GM19043 (cell line): ENCODE measurements around the gene SDK1.
"Not testable (repeated sequence)": the region's sequence is repeated elsewhere in the genome, so short reads cannot be mapped to it uniquely, and the experiment has no call there.

Source experiments
- ATAC-seq: cut with Tn5 transposase; IDR thresholded peaks from one replicate; pipeline ENCODE4 v1.9.1; 2021; ENCODE audit warnings: low read depth; ENCODE audit not compliant: unreplicated experiment

SDK1 gene

DNA sequence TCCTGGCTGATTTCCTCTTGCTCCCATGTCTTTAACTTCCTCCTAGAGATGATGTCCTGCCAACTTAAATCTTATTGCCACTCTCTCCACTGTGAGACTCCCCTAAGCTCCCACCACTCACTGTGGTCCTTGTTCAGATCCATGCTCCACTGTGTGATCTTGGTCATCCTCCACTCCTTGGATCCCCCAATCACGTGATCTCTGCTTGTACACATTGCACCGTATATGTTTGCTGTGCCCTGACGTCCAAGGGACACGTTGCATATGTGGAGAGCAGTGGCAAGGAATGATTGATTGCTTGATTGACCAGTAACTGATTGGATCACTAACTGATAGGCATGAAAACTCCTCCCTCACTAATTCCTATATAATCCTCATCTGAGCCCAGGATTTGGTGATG lies 395.1 kb downstream of the SDK1 start:
- no peak for ATAC-seq

DNA sequence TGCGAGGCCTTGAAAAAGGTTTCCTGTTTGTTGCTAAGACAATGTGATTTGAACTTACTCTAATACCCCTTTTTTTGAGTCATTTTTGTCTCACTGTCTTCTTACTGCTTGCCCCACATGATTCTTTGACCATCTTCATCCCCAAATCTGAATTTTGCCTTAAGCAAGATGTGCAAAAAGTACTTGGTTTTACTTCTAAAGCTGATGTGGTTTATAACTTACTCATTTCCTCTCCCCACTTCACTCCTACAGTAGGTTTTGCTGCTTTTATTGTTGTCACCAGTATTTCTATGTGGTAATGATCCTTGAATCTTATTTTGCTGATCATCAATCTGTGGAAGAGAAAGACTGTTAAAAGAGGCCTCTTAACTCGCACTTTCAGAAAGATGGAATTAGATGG lies 396.4 kb downstream of the SDK1 start:
- no peak for ATAC-seq

DNA sequence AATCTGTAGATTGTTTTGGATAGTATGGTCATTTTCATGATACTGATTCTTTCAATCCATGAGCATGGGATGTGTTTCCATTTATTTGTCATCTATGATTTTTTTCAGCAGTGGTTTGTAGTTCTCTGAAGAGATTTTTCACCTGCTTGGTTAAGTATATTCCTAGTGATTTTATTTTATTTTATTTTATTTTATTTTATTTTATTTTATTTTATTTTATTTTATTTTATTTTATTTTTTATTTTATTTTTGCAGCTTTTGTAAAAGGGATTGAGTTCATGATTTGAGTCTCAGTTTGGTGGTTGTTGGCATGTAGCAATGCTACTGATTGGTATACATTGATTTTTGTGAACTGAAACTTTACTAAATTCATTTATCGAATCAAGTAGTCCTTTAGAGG lies 404.2 kb downstream of the SDK1 start:
- no peak for ATAC-seq

DNA sequence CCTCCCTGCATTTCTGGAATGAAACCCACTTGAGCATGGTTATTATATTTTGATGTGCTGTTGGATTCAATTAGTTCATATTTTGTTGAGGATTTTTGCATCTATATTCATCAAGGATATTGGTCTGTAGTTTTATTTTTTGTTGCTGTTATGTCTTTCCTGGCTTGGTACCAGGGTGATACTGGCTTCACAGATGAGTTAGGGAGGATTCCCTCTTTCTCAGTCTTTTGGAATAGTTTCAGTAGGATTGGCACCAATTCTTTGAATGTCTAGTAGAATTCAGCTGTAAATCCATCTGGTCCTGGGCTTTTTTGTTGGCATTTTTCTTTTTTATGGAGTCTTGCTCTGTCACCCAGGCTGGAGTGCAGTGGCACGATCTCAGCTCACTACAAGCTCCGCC lies 405.0 kb downstream of the SDK1 start:
- not testable (repeated sequence) for ATAC-seq

DNA sequence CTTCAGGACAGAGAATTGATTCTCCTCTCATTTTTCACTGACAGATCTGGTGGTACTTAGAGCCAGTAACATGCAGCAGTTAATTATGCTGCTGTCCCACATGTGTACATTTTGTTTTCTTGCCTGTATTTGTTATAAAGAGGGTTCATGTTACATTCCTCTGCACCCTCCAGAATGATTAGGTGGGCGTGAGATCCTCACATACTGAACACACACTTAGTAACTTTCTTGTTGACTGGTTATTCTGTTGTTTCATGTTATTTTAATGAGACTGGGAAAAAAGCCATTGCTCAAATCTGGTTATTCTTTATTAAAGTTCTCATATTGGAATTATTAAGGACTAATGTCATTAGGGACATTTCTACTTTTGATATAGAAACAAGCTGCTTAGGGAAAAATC lies 409.1 kb downstream of the SDK1 start:
- no peak for ATAC-seq

DNA sequence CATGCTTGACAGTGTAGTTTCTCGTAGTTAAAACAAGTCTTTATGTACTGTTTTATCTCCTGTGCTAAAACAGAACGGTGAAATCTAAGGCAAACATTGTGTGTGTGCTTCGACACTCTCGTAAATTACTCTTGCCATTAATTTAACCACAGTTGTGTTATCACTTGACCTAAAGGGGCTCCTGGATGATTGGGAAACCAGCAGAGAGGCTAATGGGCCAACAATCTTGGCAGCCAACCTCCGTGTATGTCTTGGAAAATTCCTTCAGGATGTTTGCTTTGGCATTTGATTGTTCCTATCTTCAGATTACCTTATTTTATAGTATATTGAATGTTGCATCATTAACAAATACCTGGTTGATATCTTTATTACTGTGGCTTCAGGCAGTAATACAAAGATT lies 409.5 kb downstream of the SDK1 start:
- no peak for ATAC-seq

DNA sequence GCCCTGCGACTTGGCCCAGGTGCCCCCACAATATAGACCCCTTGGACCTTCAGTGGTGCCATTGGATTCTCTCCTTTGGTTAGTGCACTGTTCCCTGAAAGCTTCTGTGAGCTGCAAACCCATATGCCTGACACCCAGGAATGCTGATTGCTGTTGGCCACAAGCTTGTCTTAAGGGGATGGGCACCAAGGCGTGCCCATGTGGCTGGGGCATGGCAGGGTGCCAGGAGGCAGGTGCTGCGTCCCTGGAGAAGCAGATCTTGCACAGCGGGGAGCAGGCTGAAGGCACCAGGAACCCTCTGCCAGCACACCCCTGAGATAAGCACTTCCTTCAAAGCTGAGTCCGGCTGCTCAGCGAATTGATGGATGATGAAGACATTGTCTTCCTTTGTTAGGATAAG lies 411.8 kb downstream of the SDK1 start:
- ATAC-seq, result no peak

DNA sequence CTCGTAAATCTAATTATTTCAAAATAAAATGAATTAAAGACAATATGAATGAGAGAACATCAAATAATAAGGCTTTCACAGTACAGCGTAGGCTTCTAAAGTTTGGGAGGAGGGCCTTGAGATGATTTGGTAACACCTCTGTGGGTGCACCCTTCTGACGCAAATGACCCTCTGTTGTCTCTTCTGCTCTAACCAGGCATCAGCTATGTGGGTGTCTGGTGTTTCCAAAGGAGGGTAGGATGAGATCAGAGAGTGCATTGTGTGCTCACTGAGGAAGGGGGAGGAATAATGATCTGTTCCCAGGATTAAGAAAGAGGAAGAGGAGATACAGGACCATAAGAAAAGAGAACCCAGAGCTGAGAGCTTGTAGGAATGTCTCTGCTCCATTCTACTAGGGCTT lies 420.4 kb downstream of the SDK1 start:
- no peak for ATAC-seq

DNA sequence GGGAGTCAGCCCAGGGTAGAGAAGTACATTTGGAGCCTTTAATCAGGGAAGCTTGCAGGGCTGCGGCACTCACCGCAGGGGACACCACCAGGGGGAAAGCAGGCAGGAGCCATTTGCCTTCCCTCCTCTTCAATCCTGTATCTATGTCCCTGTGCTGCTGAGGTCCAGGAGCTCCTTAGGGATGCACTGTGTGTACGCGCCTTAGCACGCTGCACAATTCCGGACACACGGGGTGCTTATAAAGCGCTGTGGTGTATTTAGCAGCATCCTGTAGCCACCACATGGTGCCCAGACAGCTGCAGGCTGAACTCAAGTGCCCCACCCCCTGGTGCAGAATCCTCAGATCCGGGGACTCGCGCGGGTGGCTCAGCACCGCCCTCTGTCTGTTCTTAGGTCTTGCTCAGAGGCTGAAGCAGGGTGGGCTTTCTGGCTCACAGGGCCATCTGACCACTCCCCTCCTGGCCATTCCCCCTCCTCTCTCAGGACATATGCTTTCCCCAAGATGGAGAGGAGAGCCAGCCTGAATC lies 421.4 kb downstream of the SDK1 start:
- ATAC-seq, result no peak

DNA sequence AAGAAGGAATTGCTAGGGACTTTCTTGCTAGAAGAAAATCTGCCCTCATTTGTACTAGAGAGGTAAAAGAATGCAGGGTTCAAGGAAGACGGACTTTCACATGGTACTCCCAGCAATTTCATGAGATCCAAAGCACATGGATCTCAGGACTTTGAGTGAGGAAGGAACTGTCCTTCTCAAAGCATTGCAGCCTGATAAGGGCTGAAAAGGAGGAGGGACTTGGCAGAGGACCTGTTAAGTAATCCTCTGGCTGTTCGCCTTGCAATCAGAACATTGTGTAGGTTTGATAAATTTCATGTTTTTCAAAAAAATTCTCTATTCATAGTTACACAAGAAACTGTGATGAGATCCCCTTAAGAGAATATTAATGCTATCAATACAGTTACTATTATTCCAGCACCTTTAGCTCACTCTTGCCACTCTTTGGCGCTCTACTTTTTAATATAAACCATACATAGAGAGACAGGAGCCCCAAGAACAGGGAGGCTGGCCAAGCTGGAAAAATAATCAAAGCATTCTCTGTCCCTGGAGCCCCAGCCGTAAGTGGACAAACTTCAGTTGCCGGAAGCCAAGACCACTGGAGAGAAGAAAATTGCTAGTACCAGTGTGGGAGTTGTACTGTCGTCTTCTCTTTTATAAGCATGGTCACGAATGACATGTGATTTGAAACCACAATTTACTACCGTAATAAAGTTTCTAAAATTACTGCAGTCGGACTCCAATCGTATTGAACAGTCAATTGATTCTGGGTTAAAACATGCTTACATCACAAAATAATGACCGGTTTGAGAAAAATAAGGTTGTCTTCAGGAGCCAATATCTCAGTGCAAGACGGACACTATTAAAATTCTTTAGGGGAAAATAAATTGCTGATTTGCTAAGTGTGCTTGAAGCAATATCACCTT lies 424.4 kb downstream of the SDK1 start:
- ATAC-seq, result no peak

DNA sequence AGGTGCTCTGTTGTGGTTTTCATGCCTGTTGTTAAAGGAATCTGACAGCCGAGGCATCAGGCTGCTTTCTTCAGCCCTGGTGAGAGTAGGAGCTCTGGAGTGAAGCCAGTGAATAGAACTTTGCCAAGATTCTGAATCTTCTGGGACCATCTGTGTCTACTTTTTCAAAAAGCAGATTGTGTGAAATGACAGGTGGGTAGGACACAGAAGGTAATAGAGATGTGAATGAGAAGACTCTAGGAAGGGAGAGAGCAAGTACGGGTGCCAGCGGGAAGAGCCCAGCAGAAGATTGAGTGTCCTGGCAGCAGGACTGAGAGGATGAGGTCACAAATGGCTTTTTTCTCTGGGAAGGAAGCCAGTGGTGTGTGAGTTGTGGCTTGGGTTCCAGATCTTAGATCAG lies 429.2 kb downstream of the SDK1 start:
- no peak for ATAC-seq

DNA sequence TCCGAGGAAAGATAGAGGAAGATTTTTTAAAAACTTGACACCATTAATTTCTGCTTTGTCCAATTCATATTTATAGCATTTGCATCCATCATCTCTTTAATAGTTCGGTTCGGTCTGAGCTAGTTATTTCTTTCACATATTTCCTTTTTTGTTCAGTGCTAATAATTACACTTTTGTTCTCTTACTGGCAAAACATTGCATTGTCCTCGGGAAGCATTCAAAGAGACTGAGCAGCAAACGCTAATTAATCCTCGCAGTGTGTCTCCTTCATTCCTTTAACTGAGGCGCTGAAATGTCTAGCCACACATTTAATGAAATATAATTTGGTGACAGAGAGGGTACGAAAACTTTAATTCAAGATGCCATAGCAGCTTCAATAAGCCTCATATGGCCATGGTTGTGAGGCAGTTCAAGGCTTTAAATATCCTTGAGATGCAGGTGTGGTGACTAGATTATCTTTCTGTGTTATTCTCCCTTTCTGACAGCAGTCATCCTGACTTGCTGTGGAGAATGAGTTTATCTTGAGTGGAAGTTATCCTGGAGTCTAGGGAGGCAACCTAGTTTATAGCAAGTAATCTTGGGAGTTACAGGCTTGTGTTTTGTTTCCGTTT lies 431.4 kb downstream of the SDK1 start:
- no peak for ATAC-seq

DNA sequence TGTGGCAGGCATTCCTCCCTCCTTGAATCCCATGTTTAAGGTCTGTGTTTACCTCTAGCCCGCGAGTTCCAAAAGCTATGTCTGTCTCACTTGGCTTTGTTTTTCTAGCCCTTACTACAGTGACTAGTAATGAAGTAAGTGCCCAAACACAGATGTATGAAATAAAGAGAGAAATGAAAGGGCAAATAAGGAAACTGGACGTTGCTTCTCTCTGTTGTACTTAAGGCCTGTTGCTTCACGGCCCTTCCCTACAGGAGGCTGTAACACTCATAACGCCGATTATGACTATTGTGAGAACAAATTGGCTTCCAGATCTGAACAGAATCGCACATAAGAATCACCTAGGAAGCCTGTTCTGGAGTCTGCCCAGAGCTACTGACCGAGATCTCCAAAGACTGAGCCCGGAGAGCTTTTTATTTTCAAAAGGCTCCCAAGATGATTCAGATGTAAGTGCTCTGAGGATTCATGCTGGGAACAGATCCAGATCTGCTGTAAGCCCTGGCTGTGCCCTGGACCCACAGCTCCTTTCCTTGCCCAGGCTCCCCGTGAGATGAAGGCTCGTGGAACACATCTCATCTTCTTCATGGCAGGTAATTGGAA lies 432.6 kb downstream of the SDK1 start:
- ATAC-seq, result no peak

DNA sequence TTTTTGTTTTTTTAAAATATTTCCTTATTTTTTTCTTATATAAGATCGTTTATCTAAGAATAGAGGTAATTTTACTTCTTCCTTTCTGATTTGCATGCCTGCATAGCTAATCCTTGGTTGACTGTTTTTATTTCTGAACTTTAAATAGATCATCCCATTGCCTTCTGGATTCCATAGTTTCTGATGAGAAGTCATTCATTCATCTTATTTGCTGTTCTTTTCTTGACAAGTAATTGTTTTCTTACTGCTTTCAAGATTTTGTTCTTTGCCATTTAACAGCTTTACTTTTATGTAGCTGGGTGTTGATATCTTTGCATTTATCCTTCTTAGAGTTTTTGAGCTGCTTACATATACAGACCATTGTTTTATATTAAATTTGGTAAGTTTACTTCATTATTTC lies 437.9 kb downstream of the SDK1 start:
- no peak for ATAC-seq

DNA sequence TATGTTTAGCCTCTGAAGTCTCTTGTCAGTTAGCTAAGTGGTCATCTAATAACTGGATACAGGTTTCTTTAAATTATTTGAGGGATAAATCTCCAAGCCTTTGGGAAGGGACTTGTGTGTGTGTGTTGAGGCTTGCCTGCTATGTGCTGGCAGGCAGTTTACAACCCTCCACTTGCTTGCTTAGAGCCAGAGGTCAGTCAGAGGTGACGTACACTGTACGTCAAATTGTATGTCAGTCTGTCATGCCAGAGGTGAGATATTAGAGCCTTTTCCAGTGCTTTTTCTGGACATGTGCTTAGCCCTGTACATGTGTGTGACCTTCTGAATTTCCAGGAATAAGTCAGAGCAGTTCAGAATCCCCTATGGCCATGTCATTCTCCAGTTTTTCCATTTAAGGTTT lies 438.9 kb downstream of the SDK1 start:
- ATAC-seq, result no peak

DNA sequence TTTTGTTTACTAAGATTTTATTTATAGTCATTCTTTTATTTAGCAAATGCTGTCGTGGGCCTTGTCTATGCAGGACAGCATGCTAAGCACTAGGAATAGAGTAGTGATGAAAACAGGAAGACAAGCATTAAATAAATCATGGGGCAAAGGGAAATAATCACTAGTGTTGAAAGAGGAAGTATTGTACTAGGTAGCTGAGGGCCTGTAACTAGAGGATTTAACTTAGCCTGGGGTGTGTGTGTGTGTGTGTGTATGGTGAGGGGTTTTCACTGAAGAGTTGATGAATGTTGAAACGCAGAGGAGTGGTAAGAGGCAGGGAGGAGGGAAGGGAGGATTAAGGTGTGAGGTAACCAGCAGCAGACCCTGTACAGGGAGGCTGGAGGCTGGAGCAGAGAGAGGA lies 446.4 kb downstream of the SDK1 start:
- no peak for ATAC-seq

DNA sequence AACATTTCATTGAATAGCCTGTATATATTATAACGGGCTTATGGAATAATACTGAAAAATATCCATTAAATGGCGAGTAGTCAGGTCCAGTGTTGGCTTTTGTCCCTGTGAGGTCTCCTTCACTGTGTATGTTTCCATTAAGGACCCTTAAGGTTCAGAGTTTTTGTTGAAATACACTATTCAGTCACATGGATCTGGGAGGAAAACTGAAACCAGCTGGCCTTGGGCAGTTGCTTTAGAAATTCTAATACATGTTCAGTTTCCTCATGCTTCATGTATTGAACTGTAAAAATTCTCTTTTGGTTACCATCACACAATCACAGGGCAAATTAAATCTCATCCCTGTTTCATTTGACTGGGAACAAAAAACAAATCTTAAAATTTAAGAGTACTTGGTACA lies 447.3 kb downstream of the SDK1 start:
- ATAC-seq, result no peak

DNA sequence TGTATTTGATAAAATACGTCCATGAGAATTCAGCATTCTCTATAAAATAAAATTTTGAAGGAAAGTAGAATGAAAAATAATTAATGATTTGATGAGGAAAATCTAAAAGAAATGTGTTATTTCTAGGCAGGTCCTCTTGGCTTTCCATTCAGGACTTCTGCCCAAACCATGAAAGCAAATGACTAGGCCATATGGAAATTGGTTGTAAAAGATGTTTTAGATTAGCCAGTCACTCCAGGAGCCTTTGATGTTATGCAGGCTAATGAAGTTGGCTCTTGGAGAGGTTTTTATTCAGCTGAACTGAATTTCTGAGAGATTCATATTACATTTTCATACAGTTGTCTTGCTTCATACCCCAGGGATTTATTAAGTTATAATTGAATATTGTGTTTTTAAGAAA lies 452.8 kb downstream of the SDK1 start:
- ATAC-seq, result no peak

DNA sequence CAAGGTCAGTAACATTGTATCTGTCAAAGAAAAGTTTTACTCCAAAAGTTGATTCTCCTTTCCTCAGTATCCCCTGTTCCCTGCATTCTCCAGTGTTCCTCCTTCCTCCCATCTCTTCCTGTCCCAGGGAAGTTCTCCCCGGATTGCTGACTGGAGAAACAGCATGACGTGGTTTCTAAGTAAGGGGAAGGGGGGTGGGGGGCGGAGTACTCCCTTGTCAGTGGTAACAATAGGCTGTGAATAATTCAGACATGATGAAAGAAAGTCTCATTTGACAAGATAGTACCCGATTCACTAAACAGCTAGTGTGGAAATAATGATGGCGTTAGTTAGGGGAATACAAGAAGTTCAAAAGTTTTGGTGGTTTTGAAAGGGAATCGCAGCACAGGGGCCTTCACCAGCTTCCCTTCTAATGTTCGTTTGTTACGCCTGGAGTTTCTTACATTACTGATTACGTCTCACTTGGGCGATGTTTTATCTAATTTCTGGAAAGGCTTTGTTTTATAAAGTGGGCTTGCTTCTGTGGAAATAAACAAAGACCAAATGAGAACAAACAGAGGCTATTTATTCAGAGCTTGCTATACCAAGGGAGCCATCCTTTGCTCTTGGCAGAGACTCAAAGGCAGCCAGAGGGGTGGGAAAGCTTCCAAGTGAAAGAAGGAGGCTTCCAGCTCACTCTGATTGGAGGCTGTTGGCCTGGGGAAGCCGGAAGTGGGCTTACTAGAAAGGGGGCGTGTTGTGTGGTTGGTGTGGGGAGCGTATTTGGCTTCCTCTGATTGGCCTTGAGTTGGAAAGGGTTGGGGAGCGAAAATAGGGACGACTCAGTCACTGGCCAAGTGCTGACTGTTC lies 453.7 kb downstream of the SDK1 start:
- ATAC-seq, result no peak

DNA sequence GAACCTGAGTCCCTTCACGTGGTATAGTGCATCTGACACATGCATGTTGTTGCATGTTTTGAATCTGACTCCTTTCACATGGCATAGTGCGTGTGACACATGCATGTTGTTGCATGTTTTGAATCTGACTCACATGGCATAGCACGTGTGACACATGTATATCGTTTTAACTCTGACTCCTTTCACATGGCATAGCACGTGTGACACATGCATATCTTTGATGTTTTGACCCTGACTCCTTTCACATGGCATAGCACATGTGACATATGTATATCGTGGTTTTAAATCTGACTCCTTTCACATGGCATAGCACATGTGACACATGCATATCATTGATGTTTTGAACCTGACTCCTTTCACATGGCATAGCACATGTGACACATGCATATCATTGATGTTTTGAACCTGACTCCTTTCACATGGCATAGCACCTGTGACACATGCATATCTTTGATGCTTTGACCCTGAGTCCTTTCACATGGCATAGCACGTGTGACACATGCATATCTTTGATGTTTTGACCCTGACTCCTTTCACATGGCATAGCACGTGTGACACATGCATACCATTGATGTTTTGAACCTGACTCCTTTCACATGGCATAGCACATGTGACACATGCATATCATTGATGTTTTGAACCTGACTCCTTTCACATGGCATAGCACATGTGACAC lies 454.9 kb downstream of the SDK1 start:
- ATAC-seq, result not testable (repeated sequence)
